Osteocyte (in vitro differentiated cells): ENCODE measurements around the gene TTLL1. TPM values are rescaled to one million over a fixed set of nuclear protein-coding genes. Genes with fewer than 3 reads are reported as not detected.

ENCODE experiments used
- DNase-seq: peaks from one replicate; pipeline ENCODE4 v3.0.0; 2021; ENCODE audit warnings: mixed read lengths; ENCODE audit not compliant: unreplicated experiment; ENCODE audit errors: extremely low spot score
- H3K27ac Mint-ChIP-seq: one replicate; pipeline ENCODE4 v1.8.0; 2021; ENCODE audit warnings: mild to moderate bottlenecking, mixed read lengths; ENCODE audit not compliant: unreplicated experiment
- H3K27me3 Mint-ChIP-seq: one replicate; pipeline ENCODE4 v1.8.0; 2021; ENCODE audit warnings: mixed read lengths; ENCODE audit not compliant: unreplicated experiment
- H3K36me3 Mint-ChIP-seq: one replicate; pipeline ENCODE4 v1.8.0; 2021; ENCODE audit warnings: mixed read lengths; ENCODE audit not compliant: unreplicated experiment
- H3K4me1 Mint-ChIP-seq: one replicate; pipeline ENCODE4 v1.8.0; 2021; ENCODE audit warnings: mixed read lengths; ENCODE audit not compliant: unreplicated experiment
- H3K4me3 Mint-ChIP-seq: one replicate; pipeline ENCODE4 v1.8.0; 2021; ENCODE audit warnings: mild to moderate bottlenecking, moderate library complexity, mixed read lengths; ENCODE audit not compliant: unreplicated experiment
- H3K9me3 Mint-ChIP-seq: one replicate; pipeline ENCODE4 v1.8.0; 2021; ENCODE audit warnings: mixed read lengths; ENCODE audit not compliant: unreplicated experiment
- total RNA-seq: library from RNA; stranded (reverse); gene quantifications from 2 replicates; pipeline ENCODE4 v1.2.1, GENCODE V29; 2021
- TF ChIP-seq, protein P1 (sequence below): fragments of 200-600 bp; sonication (generic); IDR thresholded peaks from 2 replicates; pipeline ENCODE4 v1.5.0; 2021; ENCODE audit warnings: antibody characterized with exemption, mild to moderate bottlenecking, moderate library complexity

Gene TTLL1
- total RNA-seq, 1 donor from 2014 or later = 16.5 TPM

DNA sequence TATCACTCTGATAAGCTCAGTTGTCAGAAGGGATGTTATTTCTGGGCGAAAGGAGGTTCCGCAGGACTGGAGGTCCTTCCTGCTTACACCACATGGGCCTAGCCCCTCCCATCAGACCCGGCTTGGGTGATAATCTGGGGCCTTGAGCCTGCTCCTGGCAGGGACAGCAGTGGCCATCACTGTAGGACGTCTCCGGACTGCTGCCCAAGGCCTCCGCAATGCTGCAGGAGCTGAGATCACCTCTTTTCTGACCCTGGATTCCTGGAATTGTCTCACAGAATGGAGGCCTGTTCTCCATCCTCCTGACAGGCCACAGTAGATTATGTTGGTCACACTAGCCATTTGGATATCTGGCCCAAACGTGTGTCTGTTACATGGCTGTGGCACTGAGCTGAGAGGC is 12.1 kb upstream of the TTLL1 start:
- DNase-seq = no peak
- no peaks in the 10 kb centered on the region for H3K27me3 Mint-ChIP-seq
- H3K27ac Mint-ChIP-seq = no peak overlapping the region
- no peaks in the 10 kb centered on the region for H3K4me1 Mint-ChIP-seq
- TF ChIP-seq, protein P1, sequence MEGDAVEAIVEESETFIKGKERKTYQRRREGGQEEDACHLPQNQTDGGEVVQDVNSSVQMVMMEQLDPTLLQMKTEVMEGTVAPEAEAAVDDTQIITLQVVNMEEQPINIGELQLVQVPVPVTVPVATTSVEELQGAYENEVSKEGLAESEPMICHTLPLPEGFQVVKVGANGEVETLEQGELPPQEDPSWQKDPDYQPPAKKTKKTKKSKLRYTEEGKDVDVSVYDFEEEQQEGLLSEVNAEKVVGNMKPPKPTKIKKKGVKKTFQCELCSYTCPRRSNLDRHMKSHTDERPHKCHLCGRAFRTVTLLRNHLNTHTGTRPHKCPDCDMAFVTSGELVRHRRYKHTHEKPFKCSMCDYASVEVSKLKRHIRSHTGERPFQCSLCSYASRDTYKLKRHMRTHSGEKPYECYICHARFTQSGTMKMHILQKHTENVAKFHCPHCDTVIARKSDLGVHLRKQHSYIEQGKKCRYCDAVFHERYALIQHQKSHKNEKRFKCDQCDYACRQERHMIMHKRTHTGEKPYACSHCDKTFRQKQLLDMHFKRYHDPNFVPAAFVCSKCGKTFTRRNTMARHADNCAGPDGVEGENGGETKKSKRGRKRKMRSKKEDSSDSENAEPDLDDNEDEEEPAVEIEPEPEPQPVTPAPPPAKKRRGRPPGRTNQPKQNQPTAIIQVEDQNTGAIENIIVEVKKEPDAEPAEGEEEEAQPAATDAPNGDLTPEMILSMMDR = no peak
- H3K4me3 Mint-ChIP-seq = no peak overlapping the region
- H3K36me3 Mint-ChIP-seq = no peaks in the 10 kb centered on the region
- H3K9me3 Mint-ChIP-seq = no peaks in the 10 kb centered on the region

- H3K27ac Mint-ChIP-seq = no peak overlapping the region
- no peaks in the 10 kb centered on the region for H3K36me3 Mint-ChIP-seq
- no peak overlapping the region for H3K4me3 Mint-ChIP-seq
- no peaks in the 10 kb centered on the region for H3K27me3 Mint-ChIP-seq
- no peak for DNase-seq
- H3K9me3 Mint-ChIP-seq = no peaks in the 10 kb centered on the region
- TF ChIP-seq, protein P1 = no peak
- H3K4me1 Mint-ChIP-seq = no peaks in the 10 kb centered on the region
Observed at GRCh38 chr22:43100225-43100624, 11.0 kb upstream of the TTLL1 start.

DNA sequence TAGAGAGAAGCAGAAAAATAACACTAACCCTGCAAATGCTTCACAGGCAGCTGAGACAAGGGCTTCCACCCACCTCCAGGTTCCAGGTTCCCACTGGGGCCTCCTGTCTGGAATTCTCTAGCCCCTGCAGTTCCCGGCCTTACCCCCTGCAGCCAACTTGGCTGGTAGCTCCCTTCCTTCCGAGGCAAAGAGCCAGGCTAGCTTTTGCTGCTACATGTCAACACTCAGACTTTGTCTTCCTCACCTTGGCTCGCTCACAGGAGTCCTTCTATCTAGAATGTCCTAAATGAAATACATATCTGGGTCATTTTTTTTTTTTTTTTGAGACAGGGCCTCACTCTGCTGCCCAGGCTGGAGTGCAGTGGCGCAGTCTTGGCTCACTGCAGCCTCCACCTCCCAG is 9.9 kb upstream of the TTLL1 start:
- Mint-ChIP-seq H3K27me3 (no peaks in the 10 kb centered on the region), H3K4me3 (no peak overlapping the region), H3K36me3 (no peaks in the 10 kb centered on the region), H3K27ac (no peak overlapping the region), H3K4me1 (no peaks in the 10 kb centered on the region), H3K9me3 (no peaks in the 10 kb centered on the region)
- no peak for DNase-seq
- TF ChIP-seq, protein P1 = no peak

DNA sequence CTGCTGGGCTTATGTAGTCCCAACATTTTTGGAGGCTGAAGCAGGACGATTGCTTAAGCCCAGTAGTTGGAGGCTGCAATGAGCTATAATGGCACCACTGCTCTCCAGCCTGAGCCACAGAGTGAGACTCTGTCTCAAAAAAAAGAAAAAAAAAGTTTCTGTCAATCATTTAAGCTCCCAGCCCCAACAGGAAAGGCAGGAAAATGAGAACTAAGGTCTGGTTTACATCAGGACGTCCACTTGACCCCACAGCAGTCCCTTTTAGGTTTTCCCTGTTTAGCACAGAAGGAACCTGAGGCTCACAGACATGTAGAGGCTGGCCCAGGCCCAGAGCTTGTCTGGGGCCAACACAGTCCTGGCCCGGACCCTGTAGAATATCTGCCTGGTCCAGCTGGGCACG is 9.2 kb upstream of the TTLL1 start:
- TF ChIP-seq, protein P1 = no peak
- no peak overlapping the region for H3K27ac Mint-ChIP-seq
- H3K4me3 Mint-ChIP-seq = no peak overlapping the region
- no peaks in the 10 kb centered on the region for H3K4me1 Mint-ChIP-seq
- H3K36me3 Mint-ChIP-seq = no peaks in the 10 kb centered on the region
- DNase-seq = no peak
- no peaks in the 10 kb centered on the region for H3K27me3 Mint-ChIP-seq
- H3K9me3 Mint-ChIP-seq = no peaks in the 10 kb centered on the region

GRCh38 chr22:43096420-43096819 is 7.2 kb upstream of the TTLL1 start:
- Mint-ChIP-seq H3K27me3 (no peaks in the 10 kb centered on the region), H3K27ac (no peak overlapping the region), H3K36me3 (no peaks in the 10 kb centered on the region), H3K4me1 (no peaks in the 10 kb centered on the region), H3K4me3 (no peak overlapping the region), H3K9me3 (no peaks in the 10 kb centered on the region)
- TF ChIP-seq, protein P1 = no peak
- DNase-seq = no peak
